NCI-H1105 (cell line): ENCODE measurements around the gene UBP1.
"Not testable (repeated sequence)": the region's sequence is repeated elsewhere in the genome, so short reads cannot be mapped to it uniquely, and the experiment has no call there.

ENCODE experiments used
- DNase-seq: peaks from one replicate; lab custom pipeline; 2025; lab: John Stamatoyannopoulos, UW

Gene UBP1

DNA sequence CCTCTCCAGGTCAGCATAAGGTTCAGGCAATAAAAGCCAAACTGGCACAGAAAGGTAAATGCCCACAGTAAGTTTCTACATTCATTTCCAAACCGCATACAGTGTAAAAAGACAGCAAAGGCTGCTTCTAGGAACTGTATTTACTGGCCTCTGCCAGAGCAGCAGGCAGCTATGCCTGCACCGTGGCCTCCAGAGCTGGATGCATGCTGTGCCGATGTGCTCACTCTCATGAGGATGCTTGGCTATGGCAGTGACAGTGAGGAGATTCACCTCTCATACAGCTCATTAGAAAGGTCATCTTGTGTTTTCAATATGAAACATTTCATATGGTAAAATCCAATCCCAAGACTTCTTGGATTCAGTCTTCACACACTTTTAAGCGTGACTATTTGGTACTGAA is 50.3 kb downstream of the UBP1 start:
- DNase-seq: no peak

- no peak for DNase-seq
Observed at GRCh38 chr3:33388374-33389100, 51.7 kb downstream of the UBP1 start.

DNA sequence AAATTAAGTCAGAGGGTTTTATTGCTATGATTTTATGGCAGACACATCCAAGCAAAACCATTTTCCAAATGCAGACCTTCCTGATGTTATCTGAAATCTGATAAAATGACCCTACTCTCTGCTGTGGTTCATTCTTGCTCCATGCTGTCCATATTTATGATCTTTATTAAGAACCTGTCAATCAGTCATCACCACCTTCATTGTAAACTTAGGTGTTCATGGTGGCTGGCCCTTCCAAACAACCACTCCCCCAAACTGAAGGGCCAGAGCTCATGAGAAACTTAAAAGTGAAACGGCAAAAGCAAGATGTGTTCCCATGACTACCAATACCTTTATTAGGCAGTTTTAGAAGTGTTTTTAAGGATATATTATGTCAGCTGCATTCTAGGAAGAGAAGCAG is 53.6 kb downstream of the UBP1 start:
- no peak for DNase-seq

DNA sequence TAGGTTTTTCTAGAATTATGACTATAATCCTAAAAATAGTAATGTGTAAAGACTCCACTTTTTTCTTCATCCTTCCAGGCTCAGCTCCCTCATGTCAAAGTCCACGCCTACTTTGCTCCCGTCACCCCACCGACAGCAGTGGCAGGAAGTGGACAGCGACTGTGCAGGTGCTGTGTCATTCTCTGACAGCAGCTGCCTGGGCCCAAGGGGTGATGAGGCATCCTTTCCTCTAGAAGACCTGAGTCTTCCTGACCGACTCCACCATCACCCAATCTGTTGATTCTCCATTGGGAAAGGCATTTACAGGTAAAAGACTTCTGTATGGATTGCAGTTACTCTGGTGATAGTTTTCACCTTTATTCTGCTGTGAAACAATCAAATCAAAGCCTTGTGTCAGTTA is 54.8 kb downstream of the UBP1 start:
- DNase-seq: no peak

- no peak for DNase-seq
Observed at GRCh38 chr3:33383951-33384350, 56.3 kb downstream of the UBP1 start.

DNA sequence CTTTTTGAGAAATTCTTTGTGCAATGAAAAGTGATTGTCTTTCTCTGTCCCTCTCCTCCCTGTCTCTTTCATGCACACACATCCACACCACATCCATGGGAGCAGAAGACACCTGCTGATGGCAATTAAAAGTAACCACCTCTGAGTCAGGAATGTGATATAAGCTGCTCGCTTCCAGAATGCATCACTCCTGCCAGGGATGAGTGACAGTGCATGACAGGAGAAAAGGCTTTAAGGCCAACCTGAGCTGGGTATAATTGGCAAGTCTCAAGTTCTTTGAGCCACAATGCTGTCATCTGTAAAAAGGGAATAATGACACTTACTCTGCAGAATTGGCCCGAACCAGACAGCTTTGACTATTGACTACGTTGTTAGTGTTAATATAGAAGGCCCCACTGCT is 59.6 kb downstream of the UBP1 start:
- no peak for DNase-seq

DNA sequence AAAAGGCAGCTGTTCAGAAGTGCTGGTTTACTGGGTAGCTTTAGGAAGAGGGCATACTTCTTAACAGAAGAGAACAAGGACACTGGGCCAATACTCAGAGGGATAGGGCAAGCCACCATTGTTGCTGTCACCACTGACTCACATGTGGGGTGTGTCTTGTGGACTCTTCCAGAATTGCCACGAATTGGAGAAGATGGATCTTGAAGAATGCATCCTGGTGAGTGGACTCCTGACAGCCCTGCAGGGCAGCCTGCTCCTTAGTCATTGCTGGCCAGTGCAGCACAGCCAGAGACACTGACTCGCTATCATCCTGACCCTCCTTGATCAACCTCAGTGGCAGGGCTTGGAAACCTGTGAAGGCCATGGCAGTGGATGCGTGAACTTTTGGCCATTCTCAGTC is 62.3 kb downstream of the UBP1 start:
- no peak for DNase-seq

DNA sequence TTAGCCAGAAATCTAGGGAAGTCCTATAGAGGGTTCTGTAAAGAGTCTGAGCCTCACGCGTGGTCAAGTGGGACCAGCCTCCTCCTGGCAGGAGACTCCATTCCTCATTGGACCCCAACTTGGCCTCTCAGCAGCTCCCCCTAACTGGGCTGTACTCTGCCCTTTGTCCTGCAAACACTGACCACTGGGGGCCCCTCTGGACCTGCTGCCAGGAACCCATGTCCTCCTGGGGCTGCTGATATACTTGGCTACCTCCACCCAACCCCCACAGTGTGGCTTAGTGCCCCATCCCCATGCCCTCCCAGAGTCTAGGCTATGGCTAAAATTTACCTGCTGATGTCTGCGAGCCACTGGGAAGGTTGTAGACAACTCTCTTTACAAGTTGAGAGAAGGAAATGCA is 62.7 kb downstream of the UBP1 start:
- DNase-seq: no peak

GRCh38 chr3:33373082-33373437 is 67.1 kb downstream of the UBP1 start:
- DNase-seq: no peak

DNA sequence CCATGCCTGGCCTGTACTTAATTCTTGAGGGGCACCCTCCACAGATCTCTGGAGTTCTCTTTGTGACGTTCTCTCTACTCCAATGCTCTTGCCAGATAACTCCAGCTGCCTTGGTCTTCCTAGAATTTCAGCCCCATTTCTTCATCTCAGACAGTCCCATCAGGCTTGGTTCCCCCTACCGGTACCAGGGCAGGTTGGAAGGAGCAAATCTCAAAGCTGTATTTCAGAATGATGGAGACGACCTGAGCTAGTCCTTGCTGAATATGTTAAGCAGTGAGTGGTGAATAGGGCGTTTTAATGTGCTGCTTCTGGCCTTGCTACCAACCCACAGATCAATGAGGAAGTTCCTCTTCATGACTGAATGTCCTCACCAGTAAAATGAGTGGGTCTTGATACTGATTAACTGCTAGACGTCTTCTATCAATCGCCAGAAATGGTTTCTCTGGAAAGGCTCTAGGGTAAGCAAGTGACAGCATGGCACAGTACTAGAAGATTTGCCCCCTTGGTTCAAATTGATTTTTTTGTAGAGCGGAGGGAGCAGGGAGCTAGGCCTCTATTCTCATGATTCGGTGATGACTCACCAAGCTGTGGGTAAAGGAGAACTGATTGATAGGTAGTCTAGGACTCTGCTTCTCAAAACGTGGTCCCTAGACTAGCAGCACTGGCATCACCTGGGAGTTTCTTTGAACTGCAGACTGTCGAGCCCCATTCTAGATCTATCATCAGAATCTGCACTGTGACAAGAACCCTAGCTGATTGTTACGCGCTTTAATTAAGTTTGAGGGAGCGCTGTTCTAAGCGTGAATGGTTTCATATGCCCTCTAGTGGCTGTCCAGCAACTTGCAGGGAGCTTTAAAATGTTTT is 67.8 kb downstream of the UBP1 start:
- no peak for DNase-seq

GRCh38 chr3:33364531-33365128 is 75.6 kb downstream of the UBP1 start:
- DNase-seq: no peak

DNA sequence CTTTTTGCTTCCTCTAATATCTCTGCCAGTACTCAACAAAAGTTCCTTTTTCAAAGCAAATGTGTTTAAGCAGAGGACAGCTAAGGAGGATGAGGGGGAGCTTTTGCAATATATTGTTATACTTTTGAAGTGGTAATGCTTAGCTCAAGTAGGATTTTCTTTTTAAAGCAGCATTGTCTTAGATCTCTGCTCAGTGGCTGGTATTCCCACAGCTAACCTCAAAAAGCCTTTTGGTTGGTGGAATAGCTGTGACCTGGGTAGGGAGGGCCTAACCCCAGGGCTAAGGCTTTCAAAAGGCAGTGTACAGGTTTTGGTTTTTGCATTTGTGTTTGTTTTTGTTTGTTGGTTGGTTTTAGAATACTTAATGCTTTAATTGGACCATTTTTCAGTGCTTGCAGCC is 76.1 kb downstream of the UBP1 start:
- DNase-seq: no peak

GRCh38 chr3:33363113-33363800 is 76.9 kb downstream of the UBP1 start:
- DNase-seq: no peak

DNA sequence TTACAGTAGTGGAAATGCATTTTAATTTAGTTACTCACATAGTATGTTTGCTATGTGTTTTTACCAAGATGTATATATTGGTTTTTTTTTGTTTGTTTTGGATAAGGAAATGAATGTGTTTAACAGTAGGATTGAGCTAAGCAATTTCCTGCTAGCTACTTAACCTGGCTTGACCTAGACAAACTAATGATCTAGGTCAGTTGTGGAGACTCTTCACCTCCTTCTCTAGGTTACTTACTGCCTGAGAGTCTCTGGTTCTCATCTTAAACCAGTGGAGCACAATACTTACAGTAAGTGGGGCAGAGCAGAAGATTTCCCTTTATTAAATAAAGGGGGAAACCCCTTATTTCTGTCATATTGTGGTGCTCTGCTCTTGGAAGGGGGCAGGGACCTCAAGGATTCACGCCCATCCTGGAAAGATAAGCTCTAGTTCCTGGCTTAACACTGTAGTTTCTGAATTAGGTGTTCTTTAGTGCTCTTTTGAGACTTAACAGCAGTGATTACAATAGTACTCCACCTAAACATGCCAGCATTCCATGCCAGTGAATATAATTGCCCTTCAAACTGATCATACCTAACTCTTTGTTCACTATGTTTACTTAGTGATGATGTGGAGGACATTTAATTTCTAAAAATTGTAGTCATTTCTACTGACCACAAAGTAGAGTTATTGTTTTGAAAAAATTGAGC is 79.9 kb downstream of the UBP1 start:
- no peak for DNase-seq

GRCh38 chr3:33358172-33358781 is 81.9 kb downstream of the UBP1 start:
- no peak for DNase-seq

DNA sequence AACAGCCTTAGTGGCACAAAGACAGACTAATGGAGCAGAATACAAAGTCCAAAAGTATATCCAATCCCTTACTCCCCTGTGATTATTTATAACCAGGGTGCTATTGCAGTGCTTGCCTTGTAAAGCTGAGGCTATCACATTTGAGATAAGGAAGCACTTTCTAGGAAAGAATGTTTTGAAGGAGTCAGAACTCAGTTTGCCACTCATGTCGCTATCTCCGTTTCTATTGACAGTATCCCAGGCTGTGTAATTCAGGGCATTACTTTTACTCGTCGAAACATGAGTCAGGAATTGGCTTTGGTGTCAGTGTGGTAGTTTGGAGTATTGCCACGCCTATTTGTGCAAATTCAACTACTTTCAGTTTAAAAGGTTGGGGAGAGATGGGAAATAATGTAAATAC is 84.6 kb downstream of the UBP1 start:
- no peak for DNase-seq

DNA sequence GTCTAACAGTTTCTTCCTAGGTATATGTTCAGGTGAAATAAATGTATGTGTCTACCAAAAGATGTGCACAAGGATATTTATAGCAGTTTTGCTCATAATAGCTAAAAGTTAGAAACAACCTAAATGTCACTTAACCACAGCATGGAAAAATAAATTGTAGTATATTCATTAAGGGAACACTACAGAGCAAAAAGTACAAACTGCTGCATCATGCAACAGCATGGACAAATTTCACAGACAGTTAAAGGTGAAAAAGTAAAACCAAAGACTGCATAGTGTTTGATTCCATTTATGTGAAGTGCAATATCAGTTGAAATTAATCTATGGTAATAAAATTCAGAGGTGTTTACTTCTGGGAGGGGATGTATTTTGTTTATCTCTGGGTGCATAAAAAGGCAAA is 100.4 kb downstream of the UBP1 start:
- no peak for DNase-seq

GRCh38 chr3:33338936-33339465 is 101.2 kb downstream of the UBP1 start:
- not testable (repeated sequence) for DNase-seq
